ENCODE data around the gene ABO. TPM values are rescaled to one million over a fixed set of nuclear protein-coding genes. Genes with fewer than 3 reads are reported as not detected.
A peak's percentile ranks its signal among the peaks of the same experiment; 100 is the strongest.
"Not testable (repeated sequence)": the region's sequence is repeated elsewhere in the genome, so short reads cannot be mapped to it uniquely, and the experiment has no call there.

The ABO gene
- total RNA-seq, 1 donor from 2014 or later = 2.3 TPM

- Histone ChIP-seq H3K9me3 (replicated peaks) (peaks cover 7% of the 10 kb centered on the region), H3K27ac (replicated peaks) (peak overlapping the region; percentile 69)
- intact Hi-C loops (cut with micrococcal nuclease) = no loop called here
Measured at GRCh38 chr9:133253268-133253667, 21.7 kb downstream of the ABO start.

GRCh38 chr9:133252301-133253020 lies 22.5 kb downstream of the ABO start:
- peak overlapping the region; percentile 69 for H3K27ac ChIP-seq (replicated peaks)

More at GRCh38 chr9:133253268-133253667, 21.7 kb downstream of the ABO start:
- Histone ChIP-seq H3K4me1 (peaks cover 43% of the 10 kb centered on the region), H3K4me3 (peak overlapping the region; percentile 52), H3K27me3 (ENCODE audit: low read depth) (peaks cover 6% of the 10 kb centered on the region), H3K36me3 (no peaks in the 10 kb centered on the region)
- TF ChIP-seq CTCF (IDR thresholded peaks at IDR 0.05; ENCODE audit: borderline replicate concordance) = no peak
- no peak for DNase-seq

GRCh38 chr9:133251773-133252172 lies 23.2 kb downstream of the ABO start:
- Histone ChIP-seq H3K36me3 (no peaks in the 10 kb centered on the region), H3K27me3 (ENCODE audit: low read depth) (peaks cover 11% of the 10 kb centered on the region), H3K4me3 (peak overlapping the region; percentile 52), H3K9me3 (replicated peaks) (peaks cover 7% of the 10 kb centered on the region), H3K27ac (replicated peaks) (peak overlapping the region; percentile 69), H3K4me1 (peaks cover 28% of the 10 kb centered on the region)
- no peak for DNase-seq
- intact Hi-C loops (cut with micrococcal nuclease) = no loop called here
- no peak for TF ChIP-seq CTCF (IDR thresholded peaks at IDR 0.05; ENCODE audit: borderline replicate concordance)

More at GRCh38 chr9:133252301-133253020, 22.5 kb downstream of the ABO start:
- H3K9me3 ChIP-seq (replicated peaks) = peaks cover 7% of the 10 kb centered on the region
- DNase-seq = no peak
- TF ChIP-seq CTCF (IDR thresholded peaks at IDR 0.05; ENCODE audit: borderline replicate concordance) = no peak
- no peaks in the 10 kb centered on the region for H3K36me3 ChIP-seq
- peaks cover 35% of the 10 kb centered on the region for H3K4me1 ChIP-seq
- peaks cover 6% of the 10 kb centered on the region for H3K27me3 ChIP-seq (ENCODE audit: low read depth)
- peak overlapping the region; percentile 52 for H3K4me3 ChIP-seq
- intact Hi-C loops (cut with micrococcal nuclease) = no loop called here

- peaks cover 11% of the 10 kb centered on the region for H3K27me3 ChIP-seq (ENCODE audit: low read depth)
- H3K9me3 ChIP-seq (replicated peaks); DNase-seq; intact Hi-C loops (cut with micrococcal nuclease); H3K4me3 ChIP-seq; H3K36me3 ChIP-seq; H3K27ac ChIP-seq (replicated peaks): not testable (repeated sequence)
- peaks cover 22% of the 10 kb centered on the region for H3K4me1 ChIP-seq
Measured at GRCh38 chr9:133251221-133251620, 23.8 kb downstream of the ABO start.

GRCh38 chr9:133250741-133251170 lies 24.2 kb downstream of the ABO start:
- Histone ChIP-seq H3K36me3 (no peaks in the 10 kb centered on the region), H3K9me3 (replicated peaks) (peaks cover 7% of the 10 kb centered on the region), H3K4me3 (no peak overlapping the region), H3K27me3 (ENCODE audit: low read depth) (peaks cover 11% of the 10 kb centered on the region), H3K27ac (replicated peaks) (no peak overlapping the region), H3K4me1 (peaks cover 19% of the 10 kb centered on the region)
- TF ChIP-seq CTCF (IDR thresholded peaks at IDR 0.05; ENCODE audit: borderline replicate concordance) = no peak
- intact Hi-C loops (cut with micrococcal nuclease) = no loop called here
- DNase-seq = no peak

GRCh38 chr9:133249337-133249736 lies 25.7 kb downstream of the ABO start:
- H3K27ac ChIP-seq (replicated peaks) = no peak overlapping the region
- H3K9me3 ChIP-seq (replicated peaks) = peaks cover 7% of the 10 kb centered on the region
- no peaks in the 10 kb centered on the region for H3K36me3 ChIP-seq
- intact Hi-C loops (cut with micrococcal nuclease) = no loop called here
- H3K27me3 ChIP-seq (ENCODE audit: low read depth) = peaks cover 11% of the 10 kb centered on the region
- H3K4me3 ChIP-seq = no peak overlapping the region
- H3K4me1 ChIP-seq = peaks cover 19% of the 10 kb centered on the region
- no peak for DNase-seq
- no peak for TF ChIP-seq CTCF (IDR thresholded peaks at IDR 0.05; ENCODE audit: borderline replicate concordance)

Measured in left ventricle myocardium inferior (tissue), 1 donor.